Transverse colon (tissue), 4 donors: Measurements from ENCODE around the gene SLC40A1. TPM values are rescaled to one million over a fixed set of nuclear protein-coding genes. Genes with fewer than 3 reads are reported as not detected.

Experiments
- DNase-seq: peaks from one replicate; pipeline ENCODE4 v3.0.0-alpha.2; 2019
- H3K27ac ChIP-seq, 4 donors: fragments of 200-600 bp; sonication (generic); 2 replicates each; pipeline ENCODE4 v1.5.1; 2016 to 2018; ENCODE audit warnings: inconsistent platforms in 4 of 4
- H3K27me3 ChIP-seq: fragments of 200-600 bp; sonication (generic); 2 replicates; pipeline ENCODE4 v1.5.1; 2017; ENCODE audit warnings: inconsistent platforms
- H3K36me3 ChIP-seq, 4 donors: fragments of 200-600 bp; sonication (generic); 2 replicates each; pipeline ENCODE4 v1.5.1; 2017 to 2019; ENCODE audit warnings: inconsistent platforms in 4 of 4
- H3K4me1 ChIP-seq, 4 donors: fragments of 200-600 bp; sonication (generic); 2 replicates each; pipeline ENCODE4 v1.5.1; 2017 to 2020; ENCODE audit warnings: inconsistent platforms in 4 of 4
- H3K4me3 ChIP-seq, 4 donors: fragments of 200-600 bp; sonication (generic); 1 replicate in 1 of 4; 2 replicates in 3 of 4; pipeline versions ENCODE4 v1.5.1 to v1.6.1; 2017 to 2019; ENCODE audit warnings: inconsistent platforms in 4 of 4
- H3K9me3 ChIP-seq, 2 donors: fragments of 200-600 bp; sonication (generic); 2 replicates each; pipeline ENCODE4 v1.5.1; 2017 to 2019; ENCODE audit warnings: inconsistent platforms in 2 of 2
- CTCF ChIP-seq, 5 experiments: fragments of 200-600 bp in 3 of 5; fragments of 450-650 bp in 2 of 5; sonication (generic) in 3 of 5; IDR thresholded peaks; 1 replicate in 2 of 5; 2 replicates in 3 of 5; pipeline ENCODE4 v1.5.1; 2016 to 2017; ENCODE audit warnings: antibody characterized with exemption in 5 of 5, inconsistent platforms in 3 of 5, mild to moderate bottlenecking in 2 of 5, moderate library complexity in 1 of 5
- EP300 ChIP-seq: sonication (generic); formaldehyde crosslinking; IDR thresholded peaks from one replicate; pipeline ENCODE4 v1.6.1; 2017; ENCODE audit warnings: antibody characterized with exemption, low read depth
- POLR2A ChIP-seq: fragments of 450-650 bp; IDR thresholded peaks from one replicate; pipeline ENCODE4 v1.6.1; 2016; ENCODE audit warnings: antibody characterized with exemption, mild to moderate bottlenecking, moderate library complexity
- POLR2AphosphoS5 ChIP-seq, 3 donors: sonication (generic); formaldehyde crosslinking; IDR thresholded peaks; one replicate each; pipeline ENCODE4 v1.6.1; 2016; ENCODE audit warnings: antibody characterized with exemption in 3 of 3
- WGBS, 2 donors: methylation state at CpG; one replicate each; pipeline ENCODE4 v1.1.5; 2018; ENCODE audit warnings: low coverage in 1 of 2; 5-methylcytosine and 5-hydroxymethylcytosine counted together
- in situ Hi-C, 4 donors: fragments of 200-750 bp; cut with MboI; loops; one replicate each; pipeline versions ENCODE4 v1.15.0 to v1.15.1; 2017; ENCODE audit warnings: low sequenced_read_pairs in 3 of 4, low pct_ligation_motif_present in 1 of 4, low pct_unique_long_range_greater_than_20kb in 1 of 4
- intact Hi-C: fragments of 100-400 bp; cut with DNase I; formaldehyde crosslinking; loops from one replicate; pipeline ENCODE4 v1.15.1; 2023; ENCODE audit warnings: low total_unique reads
- total RNA-seq, 4 donors: library from RNA; depleted of rRNA; stranded (reverse); fragments of >200 nt; gene quantifications; one replicate each; pipeline ENCODE4 v1.1.0, GENCODE V29; 2016

Gene SLC40A1
- total RNA-seq, 4 donors from 2014 or later, result 26.3 to 345 (median 186) TPM

DNA sequence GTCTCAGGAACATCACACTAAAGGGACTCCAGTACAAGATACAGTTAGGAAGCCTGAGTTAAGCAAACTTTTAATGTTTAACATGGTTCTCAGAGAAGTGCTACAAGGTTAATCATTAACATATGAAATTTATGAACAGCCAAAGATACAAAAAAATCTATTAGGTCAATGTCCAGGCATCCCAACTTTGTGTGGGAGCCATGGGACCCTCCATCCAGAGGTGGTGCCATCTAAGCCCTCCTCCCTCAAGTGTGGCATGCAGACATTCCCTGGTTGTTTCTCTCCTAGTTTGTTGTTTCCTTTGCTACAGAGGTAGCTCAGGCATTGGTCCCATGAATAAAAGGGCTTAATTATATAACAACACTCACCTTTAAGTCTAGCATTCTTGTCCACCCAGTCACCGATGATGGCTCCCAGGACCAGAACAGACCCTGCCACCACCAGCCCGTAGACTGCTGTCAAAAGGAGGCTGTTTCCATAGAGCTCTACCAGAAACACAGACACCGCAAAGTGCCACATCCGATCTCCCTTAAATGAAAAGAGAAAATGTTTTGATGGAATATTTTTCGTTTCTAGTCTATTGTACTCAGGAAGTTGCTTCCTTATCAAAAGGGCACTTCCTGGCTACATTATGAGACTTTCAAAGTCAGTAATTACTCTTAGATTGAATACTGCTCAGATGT is 5.7 kb downstream of the SLC40A1 start:
- 61 to 75% methylated on average over 3 to 5 of the region's 5 CpGs for WGBS, 2 donors
- in situ Hi-C loops, result loop anchor here in 1 of 4 donors (10.0 kb wide), 1 partner anchor 110 kb away; no protein-coding TSS in a partner anchor
- H3K27me3 ChIP-seq, result no peaks in the 10 kb centered on the region
- H3K4me3 ChIP-seq, result peak overlapping the region in 1 of 4 donors; percentile 19
- peak overlapping the region; percentile 21 to 57 (median 46) for H3K27ac ChIP-seq
- DNase-seq, result no peak
- no peak for TF ChIP-seq CTCF (IDR thresholded peaks at IDR 0.05)
- no peak for TF ChIP-seq POLR2AphosphoS5 (IDR thresholded peaks at IDR 0.05)
- no peak for TF ChIP-seq EP300
- TF ChIP-seq POLR2A, result no peak
- intact Hi-C loops, result no loop called here
- H3K4me1 ChIP-seq, result peaks cover 2 to 64% (median 32%) of the 10 kb centered on the region in 4 donors
- H3K9me3 ChIP-seq, result no peaks in the 10 kb centered on the region
- peaks cover 0 to 16% (median 3%) of the 10 kb centered on the region in 4 donors for H3K36me3 ChIP-seq

GRCh38 chr2:189570570-189571031 is 10.0 kb downstream of the SLC40A1 start:
- H3K9me3 ChIP-seq, result no peaks in the 10 kb centered on the region
- in situ Hi-C loops (loop anchor here in 1 of 4 donors (10.0 kb wide), 1 partner anchor 106 kb away; no protein-coding TSS in a partner anchor), intact Hi-C loops (no loop called here)
- H3K4me3 ChIP-seq, result no peak overlapping the region
- no peak overlapping the region for H3K27ac ChIP-seq
- H3K36me3 ChIP-seq, result peaks cover 0 to 16% (median 3%) of the 10 kb centered on the region in 4 donors
- DNase-seq, result no peak
- H3K27me3 ChIP-seq, result no peaks in the 10 kb centered on the region
- no peak for TF ChIP-seq EP300
- no peak for TF ChIP-seq POLR2AphosphoS5 (IDR thresholded peaks at IDR 0.05)
- TF ChIP-seq CTCF (IDR thresholded peaks at IDR 0.05), result no peak
- no peak for TF ChIP-seq POLR2A
- 74 to 80% methylated on average over 1 of the region's 1 CpG for WGBS, 2 donors
- H3K4me1 ChIP-seq, result peaks cover 2 to 30% (median 13%) of the 10 kb centered on the region in 4 donors

GRCh38 chr2:189569295-189569910 is 11.2 kb downstream of the SLC40A1 start:
- no peak for DNase-seq
- Histone ChIP-seq H3K36me3 (peaks cover 0 to 22% (median 5%) of the 10 kb centered on the region in 4 donors), H3K4me1 (peaks cover 0 to 18% (median 2%) of the 10 kb centered on the region in 4 donors), H3K4me3 (no peak overlapping the region), H3K27ac (peak overlapping the region in 3 of 4 donors; percentile 7 to 16 (median 10)), H3K9me3 (no peaks in the 10 kb centered on the region), H3K27me3 (no peaks in the 10 kb centered on the region)
- intact Hi-C loops (no loop called here), in situ Hi-C loops (no loop called here)
- 13 to 20% methylated on average over 1 of the region's 1 CpG for WGBS, 2 donors
- no peak for TF ChIP-seq CTCF (IDR thresholded peaks at IDR 0.05)
- no peak for TF ChIP-seq EP300
- TF ChIP-seq POLR2AphosphoS5 (IDR thresholded peaks at IDR 0.05), result no peak

DNA sequence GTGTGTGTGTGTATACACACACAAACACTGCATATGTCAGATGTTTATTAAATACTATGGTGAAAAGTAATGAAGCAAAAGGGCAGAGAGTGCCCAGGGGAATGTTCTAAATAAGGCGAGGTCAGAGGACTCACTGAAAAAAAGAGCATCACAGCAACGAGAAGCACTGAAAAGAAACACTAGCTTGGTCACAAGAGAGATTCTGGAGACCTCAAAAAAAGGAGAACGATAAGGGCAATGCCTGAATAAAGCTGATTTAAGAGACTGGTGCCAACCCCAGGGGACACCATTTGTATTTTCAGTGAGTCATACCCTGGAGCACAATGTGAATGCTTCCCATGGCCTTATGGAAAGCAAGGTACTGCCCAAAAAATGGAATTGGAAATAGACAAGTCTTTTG is 14.5 kb downstream of the SLC40A1 start:
- H3K4me1 ChIP-seq, result peaks cover 0 to 24% (median 0%) of the 10 kb centered on the region in 4 donors
- DNase-seq, result no peak
- WGBS, 2 donors, result 67 to 85% methylated on average over 3 of the region's 3 CpGs
- TF ChIP-seq EP300 (no peak), POLR2A (no peak), CTCF (IDR thresholded peaks at IDR 0.05) (no peak), POLR2AphosphoS5 (IDR thresholded peaks at IDR 0.05) (no peak)
- H3K27ac ChIP-seq, result peak overlapping the region in 1 of 4 donors; percentile 17
- intact Hi-C loops, result no loop called here
- H3K36me3 ChIP-seq, result peaks cover 0 to 20% (median 6%) of the 10 kb centered on the region in 4 donors
- H3K9me3 ChIP-seq, result no peaks in the 10 kb centered on the region
- no peak overlapping the region for H3K4me3 ChIP-seq
- H3K27me3 ChIP-seq, result no peaks in the 10 kb centered on the region
- in situ Hi-C loops, result no loop called here
